ENCODE results near the gene WNT3.
"Not testable (repeated sequence)": the region's sequence is repeated elsewhere in the genome, so short reads cannot be mapped to it uniquely, and the experiment has no call there.

Gene WNT3, protein sequence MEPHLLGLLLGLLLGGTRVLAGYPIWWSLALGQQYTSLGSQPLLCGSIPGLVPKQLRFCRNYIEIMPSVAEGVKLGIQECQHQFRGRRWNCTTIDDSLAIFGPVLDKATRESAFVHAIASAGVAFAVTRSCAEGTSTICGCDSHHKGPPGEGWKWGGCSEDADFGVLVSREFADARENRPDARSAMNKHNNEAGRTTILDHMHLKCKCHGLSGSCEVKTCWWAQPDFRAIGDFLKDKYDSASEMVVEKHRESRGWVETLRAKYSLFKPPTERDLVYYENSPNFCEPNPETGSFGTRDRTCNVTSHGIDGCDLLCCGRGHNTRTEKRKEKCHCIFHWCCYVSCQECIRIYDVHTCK

DNA sequence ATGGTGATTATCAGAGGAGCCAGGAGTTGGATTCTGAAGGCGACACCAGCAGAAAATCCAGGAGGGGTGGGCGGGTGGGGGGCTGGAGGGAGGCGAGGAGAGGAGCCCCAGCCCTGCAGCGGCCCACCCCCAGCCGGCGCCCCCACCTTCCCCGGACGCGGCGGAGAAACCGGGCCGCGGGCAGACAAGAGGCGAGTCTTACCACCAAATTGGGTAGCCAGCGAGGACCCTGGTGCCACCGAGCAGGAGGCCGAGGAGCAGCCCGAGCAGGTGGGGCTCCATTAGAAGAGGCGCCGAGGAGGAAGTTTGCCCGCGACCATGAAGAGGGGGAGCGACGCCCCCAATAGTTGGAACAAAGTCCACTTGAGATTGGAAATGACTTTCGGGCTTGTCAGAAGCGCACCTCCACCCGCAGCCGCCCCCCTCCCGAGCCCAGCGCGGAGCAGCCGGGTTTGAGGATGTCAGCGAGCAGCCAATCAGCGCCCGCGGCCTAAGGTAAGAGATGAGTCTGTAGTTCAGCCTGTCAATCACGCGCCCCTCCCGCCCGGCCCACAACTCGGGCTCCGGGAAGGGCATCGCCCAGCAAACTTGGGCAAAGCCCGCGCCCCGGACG lies at the start of gene WNT3:
Gene WNT3 (minus strand): TSS at position 377 of the 613 bp plus-strand sequence. CDS start 95 bp downstream, at position 282.
- DNase-seq (ENCODE audit: low read depth): peak; percentile 53

DNA sequence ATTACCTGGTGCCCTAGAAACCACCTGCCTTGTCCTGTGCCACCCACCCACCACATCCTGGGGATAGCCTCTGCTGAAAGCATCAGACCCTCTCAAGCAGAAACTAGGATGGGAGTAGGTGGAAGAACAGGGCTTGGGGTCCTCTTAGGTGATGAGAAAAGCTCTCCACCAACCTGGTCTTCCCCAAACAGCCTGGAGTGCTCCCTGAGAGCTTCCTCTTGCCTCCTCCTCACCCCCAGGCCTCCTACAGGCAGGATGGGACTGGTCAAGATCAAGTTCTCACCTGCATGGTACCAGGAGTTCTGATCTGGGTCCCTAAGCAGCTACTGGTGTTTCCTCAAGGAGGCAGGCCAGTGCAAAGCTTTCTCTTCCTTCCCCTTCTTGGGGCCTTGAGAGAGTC lies 48.3 kb upstream of the WNT3 start:
- no peak for DNase-seq (ENCODE audit: low read depth)

DNA sequence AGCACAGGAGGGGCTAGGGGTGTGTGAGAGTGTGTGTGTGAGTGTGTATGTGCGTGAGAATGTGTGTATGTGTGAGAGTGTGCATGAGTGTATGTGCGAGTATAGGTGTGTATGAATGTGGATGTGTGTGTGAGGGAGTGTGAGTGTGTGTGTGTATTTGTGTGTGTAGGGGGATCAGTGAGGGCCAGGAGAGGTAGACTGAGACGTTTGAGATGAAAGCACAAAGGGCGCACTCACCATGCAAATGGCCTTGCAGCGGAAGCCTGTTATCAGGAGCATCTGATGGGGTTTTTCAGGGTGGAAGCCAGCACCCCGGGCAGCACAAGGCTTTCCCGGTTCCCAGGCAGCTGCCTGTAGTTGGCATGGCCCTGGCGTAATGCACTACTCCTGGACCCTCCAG lies 47.8 kb upstream of the WNT3 start:
- no peak for DNase-seq (ENCODE audit: low read depth)

DNA sequence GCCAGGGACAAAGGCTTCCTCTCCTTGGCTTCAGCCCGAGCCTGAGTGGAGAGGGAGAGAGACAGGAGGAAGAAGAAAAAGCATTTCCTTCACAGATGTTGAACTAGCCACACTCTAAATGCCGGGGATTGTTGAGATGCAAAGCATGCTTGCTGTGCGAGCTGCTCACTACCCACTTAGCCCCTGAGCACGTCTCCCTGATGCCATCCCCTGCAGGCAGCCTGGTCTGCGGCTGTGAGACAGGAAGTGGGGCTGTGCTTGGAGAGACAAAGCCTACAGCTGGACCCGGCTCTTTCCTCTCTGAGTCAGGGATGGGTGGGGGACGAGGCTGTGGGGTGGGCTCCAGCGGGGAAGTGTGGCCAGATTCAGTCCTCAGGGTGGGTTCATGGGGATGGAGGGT lies 46.6 kb upstream of the WNT3 start:
- no peak for DNase-seq (ENCODE audit: low read depth)

DNA sequence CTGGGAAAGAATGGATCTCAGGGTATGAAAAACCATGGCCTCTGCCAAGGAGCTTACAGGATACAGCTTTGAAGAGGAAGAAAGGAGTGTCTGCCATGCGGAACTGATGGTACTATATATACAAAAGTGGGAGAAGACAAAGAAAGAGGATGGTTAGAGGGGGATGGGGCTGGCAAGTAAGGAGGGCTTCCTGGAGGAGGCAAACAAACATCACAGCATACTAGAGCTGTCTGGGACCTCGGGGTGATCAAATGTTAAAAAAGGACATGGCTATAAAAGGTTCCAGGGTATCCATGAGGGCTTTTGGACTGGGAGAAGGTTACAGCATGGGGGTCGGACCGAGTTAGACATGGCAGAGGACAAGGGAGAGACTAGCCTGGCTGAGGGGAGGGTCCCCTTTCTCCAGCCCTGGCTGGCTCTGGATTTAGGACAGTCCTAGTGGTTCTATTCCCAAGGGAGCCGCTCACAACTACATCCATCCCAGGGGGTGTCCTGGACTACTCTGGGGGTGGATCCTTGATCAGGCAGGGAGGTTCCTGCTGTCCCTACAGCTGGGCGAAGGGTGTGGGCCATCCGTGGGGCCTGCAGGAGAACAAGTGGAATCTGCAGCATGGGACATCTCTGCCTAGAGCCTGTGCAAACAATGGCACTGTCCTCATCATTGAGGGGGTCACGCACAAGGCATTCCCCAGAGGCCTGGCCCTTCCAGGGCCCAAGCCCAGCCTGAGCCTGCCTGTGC lies 45.1 kb upstream of the WNT3 start:
- DNase-seq (ENCODE audit: low read depth): no peak

DNA sequence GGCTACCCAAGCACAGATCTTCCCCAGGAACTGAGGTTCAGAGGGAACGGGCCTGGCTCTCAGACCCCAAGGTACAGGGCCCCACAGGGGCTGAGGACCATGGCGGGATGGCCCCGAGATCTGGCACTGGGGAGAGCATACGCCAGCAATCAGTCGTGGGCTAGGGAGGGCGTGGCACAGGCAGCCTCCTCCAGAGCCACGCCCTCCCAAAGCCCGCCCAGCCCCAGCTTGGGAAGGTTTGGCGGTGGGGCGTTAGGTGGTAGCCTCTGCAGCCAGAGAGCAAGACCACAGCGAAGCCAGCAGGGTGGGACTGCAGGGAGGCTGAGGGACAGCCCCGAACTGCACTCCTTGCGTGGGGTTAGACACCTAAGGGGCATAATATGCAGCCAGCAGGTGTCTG lies 44.5 kb upstream of the WNT3 start:
- no peak for DNase-seq (ENCODE audit: low read depth)

DNA sequence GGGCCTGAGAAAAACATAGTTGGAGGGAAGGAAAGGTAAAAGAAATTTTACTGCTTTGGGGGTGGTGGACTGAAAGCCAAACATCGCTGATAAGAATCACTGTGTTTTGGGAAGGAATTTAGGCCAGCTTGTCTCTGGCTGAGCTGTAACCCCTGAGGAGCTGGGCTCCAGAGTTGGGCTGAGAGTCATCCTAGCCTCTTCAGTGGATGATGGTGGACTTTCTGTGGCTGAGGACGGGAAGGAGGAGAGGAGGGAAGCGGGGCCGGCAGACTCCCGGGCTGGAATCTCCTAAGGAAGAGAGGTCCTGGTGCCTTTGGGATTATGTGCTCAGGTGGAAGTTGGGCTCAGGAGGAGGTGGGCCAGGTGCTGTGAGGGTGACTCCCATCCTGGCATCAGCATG lies 41.5 kb upstream of the WNT3 start:
- DNase-seq (ENCODE audit: low read depth): no peak

DNA sequence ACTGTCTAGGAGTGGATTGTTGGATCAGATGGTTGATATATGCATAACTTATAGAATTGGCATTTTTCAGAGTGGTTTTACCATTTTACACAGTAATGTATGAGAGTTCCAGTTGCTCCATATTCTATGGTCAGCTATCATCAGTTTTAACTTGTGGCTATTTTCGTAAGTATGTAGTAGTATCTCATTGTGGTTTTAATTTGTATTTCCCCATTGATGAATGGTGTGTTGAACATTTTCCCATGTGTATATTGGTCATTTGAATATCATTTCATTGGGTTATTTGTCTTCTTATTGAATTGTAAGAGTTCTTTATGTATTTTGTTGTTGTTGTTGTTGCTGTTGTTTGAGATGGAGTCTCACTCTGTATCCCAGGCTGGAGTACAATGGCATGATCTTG lies 39.1 kb upstream of the WNT3 start:
- no peak for DNase-seq (ENCODE audit: low read depth)

DNA sequence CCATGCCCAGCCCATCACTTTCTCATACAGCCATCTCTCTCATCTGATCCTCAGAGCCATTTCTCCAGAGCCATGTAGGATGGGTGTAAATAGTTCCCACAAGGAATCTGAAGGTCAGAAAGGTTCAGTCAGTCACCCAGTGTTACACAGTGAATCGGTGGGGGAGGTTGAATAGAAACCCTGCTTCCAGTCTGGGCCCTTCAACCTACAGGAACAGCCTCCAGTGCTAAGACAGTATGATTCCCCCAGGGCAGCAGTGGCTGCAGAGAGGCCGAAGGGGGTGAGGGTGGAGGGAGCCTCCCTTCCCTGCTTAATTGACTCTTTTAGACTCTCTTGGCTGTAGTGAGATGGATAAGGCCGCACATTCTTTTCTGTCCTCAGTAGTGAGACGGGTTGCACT lies 36.5 kb upstream of the WNT3 start:
- DNase-seq (ENCODE audit: low read depth): no peak

DNA sequence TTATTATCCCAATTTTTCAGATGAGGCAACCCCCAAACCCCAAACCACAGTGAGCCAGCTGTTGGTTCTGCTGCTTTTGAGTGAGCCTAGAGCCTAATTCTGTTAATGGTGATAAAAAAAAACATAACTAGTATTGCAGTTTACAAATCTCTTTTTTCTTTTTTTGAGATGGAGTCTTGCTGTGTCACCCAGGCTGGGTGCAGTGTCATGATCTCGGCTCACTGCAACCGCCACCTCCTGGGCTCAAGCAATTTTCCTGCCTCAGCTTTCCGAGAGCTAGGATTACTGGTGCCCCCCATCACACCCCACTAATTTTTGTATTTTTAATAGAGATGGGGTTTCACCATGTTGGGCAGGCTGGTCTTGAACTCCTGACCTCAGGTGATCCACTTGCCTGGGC lies 36.0 kb upstream of the WNT3 start:
- DNase-seq (ENCODE audit: low read depth): no peak

DNA sequence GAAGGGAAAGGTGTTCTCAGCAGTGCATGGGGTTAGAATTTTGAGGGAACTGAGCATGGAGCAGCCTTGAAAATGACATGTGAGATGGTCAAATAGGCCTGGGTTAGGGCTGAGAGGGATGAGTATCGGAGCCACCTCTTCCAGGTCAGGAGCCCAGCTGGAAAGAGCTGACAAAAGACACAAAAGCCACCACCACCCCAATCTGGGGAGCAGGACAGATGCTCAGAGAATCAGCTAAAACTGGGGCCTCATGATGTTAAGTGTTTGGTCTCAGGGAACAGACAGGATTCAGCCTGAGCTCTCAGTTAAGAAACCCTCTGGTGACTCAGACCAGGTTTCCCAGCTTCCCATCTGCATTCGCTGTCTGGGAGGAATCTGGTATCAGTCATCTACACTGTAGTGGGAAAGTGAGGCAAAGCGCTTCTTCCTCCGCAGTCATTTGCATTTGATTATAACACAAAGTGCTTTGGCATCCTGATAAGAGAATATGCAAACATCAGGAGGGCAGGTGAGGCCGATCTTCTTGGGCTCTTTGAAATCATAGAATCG lies 35.5 kb upstream of the WNT3 start:
- no peak for DNase-seq (ENCODE audit: low read depth)

DNA sequence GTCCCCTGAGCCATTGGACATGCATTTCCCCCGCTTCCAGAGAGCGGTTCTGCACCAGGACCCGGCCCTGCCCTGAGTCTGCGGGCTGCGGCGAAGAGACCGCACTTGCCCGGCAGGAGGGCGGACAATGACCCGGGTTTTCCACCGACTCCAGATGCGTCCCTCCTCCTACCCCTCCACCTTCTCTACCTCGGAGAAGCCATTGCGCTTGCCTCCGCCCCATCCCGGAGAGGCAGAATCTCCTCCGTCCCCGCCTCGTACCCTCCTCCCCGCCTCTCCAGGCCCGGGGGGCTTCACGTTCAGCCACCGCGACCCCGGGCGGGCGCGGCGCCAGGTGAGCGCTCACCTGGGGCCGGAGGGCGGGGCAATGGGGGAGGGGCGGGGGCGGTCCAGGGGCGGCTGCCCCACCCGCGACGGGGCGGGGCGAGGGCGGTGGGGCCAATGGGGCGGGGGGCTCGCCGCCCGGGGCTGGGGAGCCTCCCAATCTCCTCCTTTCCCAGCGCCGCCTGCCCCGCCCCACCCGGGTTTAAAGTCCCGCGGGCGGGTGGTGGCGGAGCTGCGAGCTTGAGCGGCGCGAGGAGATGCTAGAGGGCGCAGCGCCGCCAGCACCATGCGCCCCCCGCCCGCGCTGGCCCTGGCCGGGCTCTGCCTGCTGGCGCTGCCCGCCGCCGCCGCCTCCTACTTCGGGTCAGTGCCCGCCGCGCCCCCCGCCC lies 32.7 kb upstream of the WNT3 start, which contains the start of gene WNT9B:
Gene WNT9B (plus strand): TSS at position 555 of the 713 bp plus-strand sequence. CDS start 56 bp downstream, at position 611.
- no peak for DNase-seq (ENCODE audit: low read depth)

DNA sequence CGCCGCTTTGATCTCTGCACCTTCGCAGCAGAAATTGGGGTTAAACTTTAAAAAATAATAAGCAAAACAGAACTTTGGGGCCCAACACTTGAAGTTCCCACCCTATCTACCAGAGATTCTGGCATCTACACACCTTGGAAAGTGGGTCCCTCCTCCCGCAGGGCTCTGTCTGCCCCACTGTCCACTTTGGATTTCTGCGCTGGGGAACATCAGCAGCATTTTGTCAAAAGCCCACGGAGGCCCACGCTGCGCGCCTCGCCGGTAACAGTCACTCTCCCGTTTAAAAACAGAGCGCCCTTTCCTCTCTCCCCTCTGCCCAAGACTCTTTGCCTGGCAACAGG lies 32.2 kb upstream of the WNT3 start:
- no peak for DNase-seq (ENCODE audit: low read depth)

DNA sequence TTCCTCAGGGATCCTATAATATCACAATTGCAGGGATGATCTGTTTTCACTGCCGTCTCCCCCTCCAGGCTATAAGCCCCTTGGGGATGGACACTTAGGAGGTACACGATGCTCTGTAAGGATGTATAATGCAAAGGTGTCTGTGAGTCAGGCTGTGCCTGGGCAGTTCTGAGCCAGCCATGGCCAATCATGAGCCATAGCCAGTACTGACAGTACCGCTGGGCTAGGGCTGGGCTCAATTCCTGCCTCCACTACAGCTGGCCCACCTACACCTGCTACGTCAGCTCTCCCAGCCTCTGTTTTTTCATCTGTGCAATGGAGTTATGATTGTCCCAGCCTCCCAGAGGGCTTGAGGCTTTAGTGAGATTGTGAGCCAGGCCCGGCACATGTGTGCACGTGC lies 30.0 kb upstream of the WNT3 start:
- no peak for DNase-seq (ENCODE audit: low read depth)

DNA sequence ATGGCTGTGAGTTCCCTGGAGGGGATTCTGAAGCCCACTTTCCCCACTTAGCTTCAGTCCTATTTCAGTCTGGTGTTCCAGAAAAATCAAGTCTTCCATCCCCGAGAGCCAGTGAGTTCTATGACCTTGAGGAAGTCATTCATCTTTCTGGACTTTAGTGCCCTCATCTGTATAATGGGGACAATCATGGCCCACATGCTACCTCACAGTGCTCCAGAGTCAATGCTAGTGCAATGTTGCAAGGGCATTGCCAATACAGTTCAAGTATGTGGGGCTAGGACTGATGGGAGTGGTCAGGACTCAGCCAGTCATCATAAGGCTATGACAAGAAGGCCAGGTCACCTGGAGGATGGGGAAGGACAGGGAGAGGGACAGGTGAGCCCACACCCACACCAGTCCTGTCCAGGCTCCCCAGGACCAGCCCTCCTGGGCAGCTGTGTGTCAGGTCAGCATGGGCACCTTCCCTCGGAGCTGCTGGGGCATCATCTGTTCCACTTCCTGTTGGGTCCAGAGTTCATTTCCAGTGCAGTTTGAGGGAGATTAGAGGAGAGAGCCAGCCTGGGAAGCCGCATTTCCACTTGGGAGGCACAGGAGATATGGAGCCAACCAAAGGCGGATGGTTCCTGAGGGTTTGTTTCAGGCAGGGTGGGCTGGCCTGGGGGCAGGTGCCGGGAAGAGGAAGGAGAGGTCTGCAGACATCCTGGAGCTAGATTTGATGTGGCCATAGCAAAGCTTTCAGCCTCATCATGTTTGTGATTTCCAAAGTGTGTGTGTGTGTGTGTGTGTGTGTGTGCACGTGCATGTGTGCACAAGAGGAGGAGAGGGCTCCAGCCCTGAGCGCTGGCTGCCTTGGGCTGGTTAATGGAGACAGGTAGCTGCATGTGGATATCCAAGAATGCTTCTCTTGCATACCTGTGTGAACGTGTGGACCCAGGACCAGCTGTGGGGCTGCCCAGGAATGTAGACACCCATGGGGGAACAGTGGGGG lies 29.0 kb upstream of the WNT3 start:
- no peak for DNase-seq (ENCODE audit: low read depth)

DNA sequence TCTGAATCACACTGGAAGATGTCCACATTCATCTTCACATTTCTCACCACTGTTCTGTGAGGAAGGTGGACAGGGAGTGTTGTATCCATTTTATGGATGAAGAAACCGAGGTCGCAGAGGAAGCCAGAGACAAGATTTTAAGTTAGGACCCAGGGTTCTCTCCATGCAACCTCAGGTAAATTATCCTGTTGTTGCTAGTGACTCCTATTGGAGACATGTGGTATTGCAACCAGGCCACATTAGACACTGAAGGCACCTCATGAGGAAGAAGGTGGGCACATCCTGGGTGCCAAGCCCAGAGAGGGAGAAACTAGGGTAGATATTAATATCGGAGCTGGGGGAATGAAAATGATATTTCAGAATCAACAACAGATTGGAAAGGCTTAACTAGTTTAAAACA lies 24.3 kb upstream of the WNT3 start:
- no peak for DNase-seq (ENCODE audit: low read depth)

DNA sequence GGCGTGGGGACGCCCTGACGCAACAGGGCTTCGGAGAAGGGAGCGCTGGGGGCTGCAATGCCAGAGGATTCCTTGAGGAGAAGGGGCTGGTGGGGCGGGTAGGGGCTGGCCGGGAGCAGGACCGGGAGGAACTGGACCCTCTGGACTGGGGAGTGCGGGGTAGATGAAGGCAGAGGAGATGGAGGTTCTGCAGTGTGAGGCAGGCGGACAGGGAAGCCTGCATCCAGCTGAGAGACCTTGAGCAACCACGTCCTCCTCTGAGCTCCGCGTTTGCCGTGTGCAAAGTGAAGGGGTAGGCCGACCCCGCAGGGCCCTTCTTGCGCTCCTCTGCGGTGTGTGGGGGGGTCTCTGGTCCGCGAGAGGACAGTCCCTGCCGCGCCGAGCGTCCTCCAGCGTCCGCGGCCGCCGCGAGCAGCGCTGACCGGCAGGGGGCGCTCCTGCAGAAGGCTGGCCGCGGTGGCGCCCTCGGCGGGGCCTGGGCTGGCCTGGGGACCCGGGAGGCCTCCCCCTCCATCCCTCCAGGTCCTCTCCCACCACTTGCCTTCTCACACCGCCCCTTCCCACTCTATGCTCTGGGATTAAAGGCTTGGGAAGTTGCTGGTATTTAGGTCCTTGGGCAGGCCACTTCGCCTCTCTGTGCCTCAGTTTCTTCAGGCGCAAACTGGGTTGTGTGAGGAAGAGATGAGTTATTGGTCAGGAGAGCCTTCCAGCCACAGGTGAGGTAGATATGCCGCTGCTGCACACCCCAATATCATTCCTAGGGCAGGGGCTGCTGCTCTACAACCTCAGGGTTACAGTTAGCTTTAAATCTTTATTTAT lies 23.3 kb upstream of the WNT3 start:
- no peak for DNase-seq (ENCODE audit: low read depth)

DNA sequence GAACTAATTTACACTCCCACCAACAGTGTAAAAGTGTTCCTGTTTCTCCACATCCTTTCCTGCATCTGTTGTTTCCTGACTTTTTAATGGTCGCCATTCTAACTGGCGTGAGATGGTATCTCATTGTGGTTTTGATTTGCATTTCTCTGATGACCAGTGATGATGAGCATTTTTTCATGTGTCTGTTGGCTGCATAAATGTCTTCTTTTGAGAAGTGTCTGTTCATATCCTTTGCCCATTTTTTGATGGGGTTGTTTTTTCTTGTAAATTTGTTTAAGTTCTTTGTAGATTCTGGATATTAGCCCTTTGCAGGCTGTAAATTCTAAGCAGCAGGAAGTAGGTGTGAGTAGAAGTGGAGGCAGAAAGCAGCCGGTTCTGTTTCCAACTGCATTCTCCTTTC lies 22.1 kb upstream of the WNT3 start:
- not testable (repeated sequence) for DNase-seq (ENCODE audit: low read depth)

DNA sequence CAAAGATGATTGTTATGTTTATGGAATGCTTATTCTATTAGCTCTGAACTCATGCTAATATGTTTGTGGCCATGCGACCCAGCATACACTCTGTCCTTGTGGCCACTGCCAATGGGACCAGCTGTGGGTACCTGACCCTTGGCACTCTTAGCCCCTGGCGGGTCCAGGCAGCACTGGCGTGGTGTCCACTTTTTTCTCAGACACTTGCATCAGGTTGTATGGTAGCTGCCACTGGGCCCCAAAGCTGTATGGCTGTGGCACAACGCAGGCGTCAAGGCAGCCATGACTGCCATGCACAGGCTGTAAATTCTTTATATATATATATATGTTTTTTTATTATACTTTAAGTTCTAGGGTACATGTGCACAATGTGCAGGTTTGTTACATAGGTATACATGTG lies 20.7 kb upstream of the WNT3 start:
- DNase-seq (ENCODE audit: low read depth): no peak

DNA sequence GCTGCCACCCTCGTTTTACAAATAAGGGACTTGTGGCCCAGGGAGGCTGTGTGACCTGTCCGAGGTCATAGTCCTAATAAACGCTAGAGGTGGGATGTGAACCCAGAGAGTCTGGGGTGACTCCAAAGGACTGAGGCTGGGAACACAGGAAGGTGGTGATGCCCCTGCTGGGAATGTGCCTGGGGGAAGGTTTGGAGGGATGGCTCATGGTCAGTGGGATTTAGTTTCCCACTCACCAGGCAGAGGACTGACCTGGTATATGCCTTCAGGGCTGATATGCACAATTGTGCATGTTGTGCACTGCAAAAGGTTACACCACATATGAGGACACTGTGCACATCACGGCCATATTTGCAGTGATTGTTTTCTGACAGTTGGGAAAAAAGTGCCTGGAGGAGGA lies 19.0 kb upstream of the WNT3 start:
- no peak for DNase-seq (ENCODE audit: low read depth)
